ENCODE data around the gene CADM2.

CADM2 gene

GRCh38 chr3:85576697-85577200, 618.0 kb downstream of the CADM2 start:
- no peak for DNase-seq

GRCh38 chr3:85584779-85585356, 626.1 kb downstream of the CADM2 start:
- no peak for DNase-seq

- no peak for DNase-seq
Observed at GRCh38 chr3:85586018-85586417, 627.2 kb downstream of the CADM2 start.

- DNase-seq, result no peak
Observed at GRCh38 chr3:85589145-85589544, 630.4 kb downstream of the CADM2 start.

- no peak for DNase-seq
Observed at GRCh38 chr3:85591451-85591850, 632.7 kb downstream of the CADM2 start.

- DNase-seq, result no peak
Observed at GRCh38 chr3:85592256-85592655, 633.5 kb downstream of the CADM2 start.

- no peak for DNase-seq
Observed at GRCh38 chr3:85594676-85595075, 635.9 kb downstream of the CADM2 start.

- no peak for DNase-seq
Observed at GRCh38 chr3:85603378-85603777, 644.6 kb downstream of the CADM2 start.

GRCh38 chr3:85604641-85605040, 645.9 kb downstream of the CADM2 start:
- DNase-seq, result no peak

GRCh38 chr3:85605066-85605465, 646.3 kb downstream of the CADM2 start:
- DNase-seq, result no peak

GRCh38 chr3:85626662-85627061, 667.9 kb downstream of the CADM2 start:
- DNase-seq, result no peak

- DNase-seq, result no peak
Observed at GRCh38 chr3:85627932-85628331, 669.1 kb downstream of the CADM2 start.

GRCh38 chr3:85631070-85631469, 672.3 kb downstream of the CADM2 start:
- DNase-seq, result no peak

- DNase-seq, result no peak
Observed at GRCh38 chr3:85632921-85633320, 674.1 kb downstream of the CADM2 start.

- DNase-seq, result no peak
Observed at GRCh38 chr3:85652360-85652759, 693.6 kb downstream of the CADM2 start.

GRCh38 chr3:85660451-85660850, 701.7 kb downstream of the CADM2 start:
- no peak for DNase-seq

- no peak for DNase-seq
Observed at GRCh38 chr3:85662462-85662861, 703.7 kb downstream of the CADM2 start.

- no peak for DNase-seq
Observed at GRCh38 chr3:85667744-85668143, 709.0 kb downstream of the CADM2 start.

- no peak for DNase-seq
Observed at GRCh38 chr3:85670634-85671205, 711.9 kb downstream of the CADM2 start.

GRCh38 chr3:85672761-85673160, 714.0 kb downstream of the CADM2 start:
- DNase-seq, result no peak

GRCh38 chr3:85678713-85679112, 719.9 kb downstream of the CADM2 start:
- DNase-seq, result no peak

- DNase-seq, result no peak
Observed at GRCh38 chr3:85681906-85682305, 723.1 kb downstream of the CADM2 start.

GRCh38 chr3:85691196-85691595, 732.4 kb downstream of the CADM2 start:
- DNase-seq, result no peak

- DNase-seq, result no peak
Observed at GRCh38 chr3:85697156-85697555, 738.4 kb downstream of the CADM2 start.

- no peak for DNase-seq
Observed at GRCh38 chr3:85706130-85706529, 747.3 kb downstream of the CADM2 start.
